AG04449 (cell line): ENCODE measurements around the gene CTNNA3.

Experiments used
- CTCF ChIA-PET: fragments of 350-600 bp; formaldehyde crosslinking; extraction: SDS; loops from one replicate; lab custom pipeline; 2021; ENCODE audit warnings: antibody characterized with exemption; lab: Yijun Ruan, JAX
- POLR2A ChIA-PET: fragments of 400-600, 350-600 bp; formaldehyde crosslinking; extraction: SDS; loops from one replicate; lab custom pipeline; 2020; ENCODE audit warnings: antibody characterized with exemption, inconsistent platforms; lab: Yijun Ruan, JAX
- DNase-seq: peaks from one replicate; pipeline ENCODE4 v3.0.0-alpha.2; 2010; ENCODE audit warnings: low read depth, low spot score
- H3K4me3 ChIP-seq: 2 replicates; pipeline ENCODE4 v1.5.1; 2011; ENCODE audit warnings: low read depth, mild to moderate bottlenecking, control low read depth, low read length
- CTCF ChIP-seq: IDR thresholded peaks from one replicate; pipeline ENCODE4 v1.5.1; 2011; ENCODE audit warnings: mild to moderate bottlenecking, moderate library complexity, low read length, control low read depth, inconsistent platforms; ENCODE audit not compliant: insufficient read depth; ENCODE audit errors: missing control alignments

The CTNNA3 gene

GRCh38 chr10:67327626-67328535 lies 368.1 kb downstream of the CTNNA3 start:
- POLR2A ChIA-PET = interaction anchor here (0.7 kb wide), 1 partner anchor 43 kb away, joined by 3 read pairs; no protein-coding TSS in a partner anchor
- DNase-seq = no peak
- no peak for TF ChIP-seq CTCF
- H3K4me3 ChIP-seq = no peak overlapping the region
- CTCF ChIA-PET = no interaction called here

GRCh38 chr10:67319976-67320375 lies 376.0 kb downstream of the CTNNA3 start:
- no peak for TF ChIP-seq CTCF
- CTCF ChIA-PET = no interaction called here
- POLR2A ChIA-PET = no interaction called here
- DNase-seq = no peak
- no peak overlapping the region for H3K4me3 ChIP-seq

GRCh38 chr10:67308912-67309311 lies 387.1 kb downstream of the CTNNA3 start:
- ChIA-PET POLR2A (no interaction called here), CTCF (no interaction called here)
- DNase-seq = no peak
- no peak for TF ChIP-seq CTCF
- H3K4me3 ChIP-seq = no peak overlapping the region

GRCh38 chr10:67306588-67307205 lies 389.3 kb downstream of the CTNNA3 start:
- CTCF ChIA-PET = interaction anchor here (0.7 to 3.1 kb wide), 7 partner anchors 9 to 473 kb away, joined by 3 to 12 read pairs (median 4); no protein-coding TSS in a partner anchor
- POLR2A ChIA-PET = no interaction called here
- peak; percentile 17 for TF ChIP-seq CTCF
- no peak for DNase-seq
- H3K4me3 ChIP-seq = no peak overlapping the region

GRCh38 chr10:67302701-67303100 lies 393.3 kb downstream of the CTNNA3 start:
- H3K4me3 ChIP-seq = no peak overlapping the region
- CTCF ChIA-PET = interaction anchor here (1.2 kb wide), 1 partner anchor 8 kb away, joined by 3 read pairs; no protein-coding TSS in a partner anchor
- no peak for DNase-seq
- POLR2A ChIA-PET = no interaction called here
- TF ChIP-seq CTCF = no peak

GRCh38 chr10:67299761-67300160 lies 396.2 kb downstream of the CTNNA3 start:
- ChIA-PET POLR2A (no interaction called here), CTCF (no interaction called here)

More at GRCh38 chr10:67299761-67300160, 396.2 kb downstream of the CTNNA3 start:
- no peak overlapping the region for H3K4me3 ChIP-seq
- no peak for TF ChIP-seq CTCF
- DNase-seq = no peak
